Neuronal stem cell (in vitro differentiated cells): ENCODE measurements around the gene PRKCB.

ENCODE experiments used
- DNase-seq: peaks from one replicate; pipeline ENCODE4 v3.0.0-alpha.2; 2013; ENCODE audit warnings: low spot score
- H2AFZ ChIP-seq: one replicate; pipeline ENCODE4 v1.6.1; 2013; ENCODE audit warnings: mild to moderate bottlenecking, low read length, inconsistent platforms
- H2AK5ac ChIP-seq: 2 replicates; pipeline ENCODE4 v1.6.1; 2013; ENCODE audit warnings: low read depth, mild to moderate bottlenecking, inconsistent platforms, low read length, moderate library complexity, mixed read lengths
- H2BK120ac ChIP-seq: 2 replicates; pipeline ENCODE4 v1.6.1; 2013; ENCODE audit warnings: low read depth, mild to moderate bottlenecking, inconsistent platforms, low read length, moderate library complexity, mixed read lengths
- H2BK12ac ChIP-seq: one replicate; pipeline ENCODE4 v1.6.1; 2013; ENCODE audit warnings: low read length, inconsistent platforms
- H2BK15ac ChIP-seq: 2 replicates; pipeline ENCODE4 v1.6.1; 2013; ENCODE audit warnings: mild to moderate bottlenecking, low read length, inconsistent platforms, mixed read lengths
- H2BK5ac ChIP-seq: one replicate; pipeline ENCODE4 v1.6.1; 2013; ENCODE audit warnings: inconsistent platforms, mild to moderate bottlenecking, low read length, moderate library complexity
- H3K14ac ChIP-seq: one replicate; pipeline ENCODE4 v1.6.1; 2013; ENCODE audit warnings: low read length, inconsistent platforms
- H3K18ac ChIP-seq: 2 replicates; pipeline ENCODE4 v1.6.1; 2013; ENCODE audit warnings: low read length, inconsistent platforms
- H3K23ac ChIP-seq: 2 replicates; pipeline ENCODE4 v1.6.1; 2013; ENCODE audit warnings: low read depth, mild to moderate bottlenecking, mixed read lengths, low read length, inconsistent platforms; ENCODE audit not compliant: poor library complexity
- H3K27ac ChIP-seq: replicated peaks from 3 replicates; pipeline ENCODE4 v1.5.1; 2013; ENCODE audit warnings: low read length, inconsistent platforms
- H3K27me3 ChIP-seq, 3 experiments: 2 replicates each; pipeline ENCODE4 v1.6.1; 2013; ENCODE audit warnings: low read length in 3 of 3, mild to moderate bottlenecking in 2 of 3, inconsistent platforms in 1 of 3, low read depth in 1 of 3, mixed read lengths in 1 of 3, moderate library complexity in 1 of 3; ENCODE audit not compliant: control insufficient read depth in 3 of 3, insufficient read depth in 3 of 3
- H3K36me3 ChIP-seq, 2 donors: replicated peaks in 1 of 2; 2 replicates each; pipeline ENCODE4 v1.6.1; 2013; ENCODE audit warnings: low read length in 2 of 2; ENCODE audit not compliant: control insufficient read depth in 2 of 2, insufficient read depth in 2 of 2
- H3K4ac ChIP-seq: 2 replicates; pipeline ENCODE4 v1.6.1; 2013; ENCODE audit warnings: inconsistent platforms, mild to moderate bottlenecking, low read length, moderate library complexity
- H3K4me1 ChIP-seq, 2 donors: 1 replicate in 1 of 2; 2 replicates in 1 of 2; pipeline ENCODE4 v1.6.1; 2013; ENCODE audit warnings: low read length in 2 of 2, low read depth in 1 of 2; ENCODE audit not compliant: control insufficient read depth in 2 of 2, insufficient read depth in 1 of 2
- H3K4me2 ChIP-seq: one replicate; pipeline ENCODE4 v1.6.1; 2013; ENCODE audit warnings: mild to moderate bottlenecking, low read length, inconsistent platforms; ENCODE audit not compliant: insufficient read depth, poor library complexity, severe bottlenecking
- H3K4me3 ChIP-seq, 2 donors: 2 replicates each; pipeline ENCODE4 v1.5.1; 2013; ENCODE audit warnings: low read length in 2 of 2, mild to moderate bottlenecking in 2 of 2, inconsistent platforms in 1 of 2, moderate library complexity in 1 of 2
- H3K79me1 ChIP-seq: one replicate; pipeline ENCODE4 v1.6.1; 2013; ENCODE audit warnings: low read depth, mild to moderate bottlenecking, inconsistent platforms, low read length, moderate library complexity
- H3K9ac ChIP-seq: one replicate; pipeline ENCODE4 v1.6.1; 2013; ENCODE audit warnings: mild to moderate bottlenecking, low read depth, low read length, inconsistent platforms; ENCODE audit not compliant: poor library complexity
- H3K9me3 ChIP-seq, 2 donors: replicated peaks in 1 of 2; 2 replicates each; pipeline versions ENCODE3 to v1.6.1; 2013; ENCODE audit warnings: low read length in 2 of 2, mild to moderate bottlenecking in 2 of 2, inconsistent platforms in 1 of 2, low read depth in 1 of 2, mixed read lengths in 1 of 2, moderate library complexity in 1 of 2; ENCODE audit not compliant: control insufficient read depth in 2 of 2, insufficient read depth in 1 of 2
- H4K8ac ChIP-seq: one replicate; pipeline ENCODE4 v1.6.1; 2013; ENCODE audit warnings: low read depth, mild to moderate bottlenecking, inconsistent platforms, low read length, moderate library complexity
- H4K91ac ChIP-seq: one replicate; pipeline ENCODE4 v1.6.1; 2013; ENCODE audit warnings: low read length, low read depth, mild to moderate bottlenecking, inconsistent platforms; ENCODE audit not compliant: poor library complexity
- WGBS, 2 donors: extraction: QIAGEN DNeasy Blood & Tissue Kit; methylation state at CpG; one replicate each; pipeline ENCODE4 v1.1.7; 2013; ENCODE audit warnings: missing lambda C conversion rate in 2 of 2, mixed read lengths in 1 of 2; ENCODE audit not compliant: insufficient read length in 2 of 2, insufficient replicate concordance in 1 of 2; ENCODE audit errors: extremely low coverage in 2 of 2; 5-methylcytosine and 5-hydroxymethylcytosine counted together

The PRKCB gene

GRCh38 chr16:23924128-23924527 lies 88.3 kb downstream of the PRKCB start:
- H3K18ac ChIP-seq: no peak overlapping the region
- no peak overlapping the region for H3K23ac ChIP-seq
- H2BK15ac ChIP-seq: no peak overlapping the region
- H3K9me3 ChIP-seq: no peaks in the 10 kb centered on the region
- no peaks in the 10 kb centered on the region for H3K79me1 ChIP-seq
- H2BK12ac ChIP-seq: no peak overlapping the region
- H2BK120ac ChIP-seq: no peak overlapping the region
- WGBS, 2 donors: no CpG with 5 or more reads among the region's 8 CpGs
- no peak for DNase-seq
- H3K4me1 ChIP-seq: no peaks in the 10 kb centered on the region
- no peak overlapping the region for H2AK5ac ChIP-seq
- no peak overlapping the region for H2AFZ ChIP-seq
- H3K27ac ChIP-seq: no peak overlapping the region
- H3K4ac ChIP-seq: no peak overlapping the region
- H3K4me3 ChIP-seq: no peak overlapping the region
- H2BK5ac ChIP-seq: no peak overlapping the region
- no peaks in the 10 kb centered on the region for H3K36me3 ChIP-seq
- H3K9ac ChIP-seq: no peak overlapping the region
- no peak overlapping the region for H4K91ac ChIP-seq
- H3K14ac ChIP-seq: no peak overlapping the region
- no peak overlapping the region for H4K8ac ChIP-seq
- H3K27me3 ChIP-seq: no peaks in the 10 kb centered on the region
- no peak overlapping the region for H3K4me2 ChIP-seq

DNA sequence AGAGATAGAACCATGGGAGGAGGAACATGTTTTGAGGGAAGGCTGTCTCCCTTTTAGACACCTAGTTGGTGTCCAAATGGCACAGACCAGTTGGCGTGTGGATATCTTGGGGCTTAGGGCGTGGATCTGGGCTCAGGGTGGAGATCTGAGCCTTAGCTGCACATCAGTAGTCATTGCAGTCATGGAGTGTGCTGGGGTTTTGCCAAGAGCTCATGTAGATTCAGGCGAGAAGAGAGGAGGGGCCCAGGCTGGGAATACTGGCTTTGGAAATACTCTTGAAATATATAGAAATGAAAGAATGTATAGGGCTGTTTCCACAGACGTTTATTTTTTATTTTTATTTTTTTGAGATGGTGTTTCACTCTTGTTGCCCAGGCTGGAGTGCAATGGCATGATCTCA lies 92.0 kb downstream of the PRKCB start:
- WGBS, 2 donors: no CpG with 5 or more reads among the region's 4 CpGs
- H2AK5ac ChIP-seq: no peak overlapping the region

DNA sequence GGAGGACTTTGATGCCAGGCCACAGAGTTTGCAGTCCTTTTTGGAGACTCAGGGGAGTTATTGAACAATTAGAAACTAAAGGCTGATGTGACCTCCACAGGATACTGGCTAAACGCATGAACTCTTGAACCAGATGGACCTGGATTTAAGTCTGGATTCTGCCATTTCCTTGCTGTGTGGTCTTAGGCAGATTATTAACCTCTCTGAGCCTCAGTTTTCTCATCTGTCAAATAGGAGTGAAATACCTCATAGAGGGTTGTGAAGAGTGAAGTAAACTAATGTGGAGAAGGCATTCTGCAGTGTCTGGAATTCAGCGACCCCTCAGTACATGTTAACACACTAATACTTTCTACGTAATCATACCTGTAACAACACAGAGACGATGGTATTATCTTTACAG lies 93.5 kb downstream of the PRKCB start:
- Histone ChIP-seq H3K4me2 (no peak overlapping the region), H2AK5ac (no peak overlapping the region), H2BK15ac (no peak overlapping the region), H3K18ac (no peak overlapping the region), H3K9ac (no peak overlapping the region), H3K79me1 (no peaks in the 10 kb centered on the region), H3K4me3 (no peak overlapping the region), H4K8ac (no peak overlapping the region), H3K23ac (no peak overlapping the region), H3K27me3 (no peaks in the 10 kb centered on the region), H3K14ac (no peak overlapping the region), H3K4me1 (peaks cover 0 to 2% of the 10 kb centered on the region in 2 donors), H2BK5ac (no peak overlapping the region), H2BK120ac (no peak overlapping the region), H3K4ac (no peak overlapping the region), H3K9me3 (no peaks in the 10 kb centered on the region), H3K36me3 (no peaks in the 10 kb centered on the region), H3K27ac (no peak overlapping the region), H4K91ac (no peak overlapping the region), H2AFZ (no peak overlapping the region), H2BK12ac (no peak overlapping the region)
- no peak for DNase-seq
- no CpG with 5 or more reads among the region's 4 CpGs for WGBS, 2 donors

More for the DNA sequence above, 92.0 kb downstream of the PRKCB start:
- H3K4me3 ChIP-seq: no peak overlapping the region
- no peaks in the 10 kb centered on the region for H3K27me3 ChIP-seq
- H3K79me1 ChIP-seq: no peaks in the 10 kb centered on the region
- H3K9ac ChIP-seq: no peak overlapping the region
- no peak overlapping the region for H3K4me2 ChIP-seq
- no peaks in the 10 kb centered on the region for H3K9me3 ChIP-seq
- no peak overlapping the region for H3K14ac ChIP-seq
- H2BK5ac ChIP-seq: no peak overlapping the region
- no peak overlapping the region for H3K18ac ChIP-seq
- no peak overlapping the region for H3K23ac ChIP-seq
- no peak overlapping the region for H2BK15ac ChIP-seq
- H4K8ac ChIP-seq: no peak overlapping the region
- peaks cover 0 to 2% of the 10 kb centered on the region in 2 donors for H3K4me1 ChIP-seq
- H2BK120ac ChIP-seq: no peak overlapping the region
- no peaks in the 10 kb centered on the region for H3K36me3 ChIP-seq
- DNase-seq: no peak
- H4K91ac ChIP-seq: no peak overlapping the region
- H3K27ac ChIP-seq: no peak overlapping the region
- no peak overlapping the region for H2BK12ac ChIP-seq
- no peak overlapping the region for H3K4ac ChIP-seq
- H2AFZ ChIP-seq: no peak overlapping the region

DNA sequence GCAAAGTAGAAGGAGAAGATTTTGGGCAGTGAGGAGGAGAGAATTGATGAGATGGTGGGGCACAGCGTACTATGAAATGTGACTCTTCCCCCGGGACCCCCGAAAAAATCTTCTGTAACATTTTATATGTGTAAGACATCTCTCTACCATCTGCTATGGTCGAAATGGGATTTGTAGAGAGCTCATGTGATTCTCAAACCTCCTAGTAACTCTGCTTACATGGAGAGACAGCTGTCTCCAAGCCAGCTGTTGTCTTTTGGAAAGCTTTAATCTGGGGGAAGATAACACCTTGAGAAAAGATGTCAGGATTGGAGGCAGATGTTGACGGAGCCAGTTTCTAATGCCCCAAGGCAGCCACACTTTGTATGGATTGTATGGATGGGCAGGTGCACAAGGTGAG lies 94.1 kb downstream of the PRKCB start:
- Histone ChIP-seq H3K18ac (no peak overlapping the region), H3K79me1 (no peaks in the 10 kb centered on the region), H2BK5ac (no peak overlapping the region), H4K91ac (no peak overlapping the region), H3K23ac (no peak overlapping the region), H2BK12ac (no peak overlapping the region), H4K8ac (no peak overlapping the region), H3K4me1 (peaks cover 0 to 2% of the 10 kb centered on the region in 2 donors), H2BK15ac (no peak overlapping the region), H3K36me3 (no peaks in the 10 kb centered on the region), H2BK120ac (no peak overlapping the region), H3K4me3 (no peak overlapping the region), H3K27me3 (no peaks in the 10 kb centered on the region), H3K9ac (no peak overlapping the region), H3K27ac (no peak overlapping the region), H3K4ac (no peak overlapping the region), H2AFZ (no peak overlapping the region), H3K14ac (no peak overlapping the region), H3K9me3 (no peaks in the 10 kb centered on the region), H3K4me2 (no peak overlapping the region), H2AK5ac (no peak overlapping the region)
- WGBS, 2 donors: no CpG with 5 or more reads among the region's 5 CpGs
- no peak for DNase-seq
